ENCODE measurements around the gene HTRA3. TPM values are rescaled to one million over a fixed set of nuclear protein-coding genes. Genes with fewer than 3 reads are reported as not detected.

Gene HTRA3
- polyA plus RNA-seq, 1 experiment, result 16.3 TPM

GRCh38 chr4:8293131-8293975, 23.8 kb downstream of the HTRA3 start:
- Histone ChIP-seq H3K27ac (ENCODE audit: low read depth, low read length) (no peak overlapping the region), H3K4me3 (ENCODE audit: low read depth, low read length) (no peak overlapping the region), H3K27me3 (ENCODE audit: control insufficient read depth, insufficient read depth, low read length) (no peaks in the 10 kb centered on the region), H3K9me3 (ENCODE audit: control insufficient read depth, insufficient read depth, low read length) (no peaks in the 10 kb centered on the region; the same call in 1 of the 2 replicates)
- no peak for DNase-seq (ENCODE audit: low read depth, low spot score)
- CTCF ChIA-PET, result no interaction called here
- TF ChIP-seq, protein P1, sequence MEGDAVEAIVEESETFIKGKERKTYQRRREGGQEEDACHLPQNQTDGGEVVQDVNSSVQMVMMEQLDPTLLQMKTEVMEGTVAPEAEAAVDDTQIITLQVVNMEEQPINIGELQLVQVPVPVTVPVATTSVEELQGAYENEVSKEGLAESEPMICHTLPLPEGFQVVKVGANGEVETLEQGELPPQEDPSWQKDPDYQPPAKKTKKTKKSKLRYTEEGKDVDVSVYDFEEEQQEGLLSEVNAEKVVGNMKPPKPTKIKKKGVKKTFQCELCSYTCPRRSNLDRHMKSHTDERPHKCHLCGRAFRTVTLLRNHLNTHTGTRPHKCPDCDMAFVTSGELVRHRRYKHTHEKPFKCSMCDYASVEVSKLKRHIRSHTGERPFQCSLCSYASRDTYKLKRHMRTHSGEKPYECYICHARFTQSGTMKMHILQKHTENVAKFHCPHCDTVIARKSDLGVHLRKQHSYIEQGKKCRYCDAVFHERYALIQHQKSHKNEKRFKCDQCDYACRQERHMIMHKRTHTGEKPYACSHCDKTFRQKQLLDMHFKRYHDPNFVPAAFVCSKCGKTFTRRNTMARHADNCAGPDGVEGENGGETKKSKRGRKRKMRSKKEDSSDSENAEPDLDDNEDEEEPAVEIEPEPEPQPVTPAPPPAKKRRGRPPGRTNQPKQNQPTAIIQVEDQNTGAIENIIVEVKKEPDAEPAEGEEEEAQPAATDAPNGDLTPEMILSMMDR (IDR thresholded peaks at IDR 0.05; ENCODE audit: low read depth, low read length), result no peak
- POLR2A ChIA-PET, result no interaction called here

GRCh38 chr4:8294036-8294435, 24.5 kb downstream of the HTRA3 start:
- Histone ChIP-seq H3K4me3 (ENCODE audit: low read depth, low read length) (no peak overlapping the region), H3K27ac (ENCODE audit: low read depth, low read length) (no peak overlapping the region), H3K9me3 (ENCODE audit: control insufficient read depth, insufficient read depth, low read length) (no peaks in the 10 kb centered on the region; the same call in 1 of the 2 replicates), H3K27me3 (ENCODE audit: control insufficient read depth, insufficient read depth, low read length) (no peaks in the 10 kb centered on the region)
- CTCF ChIA-PET, result no interaction called here
- DNase-seq (ENCODE audit: low read depth, low spot score), result no peak
- TF ChIP-seq, protein P1 (IDR thresholded peaks at IDR 0.05; ENCODE audit: low read depth, low read length), result no peak
- POLR2A ChIA-PET, result interaction anchor here (0.7 kb wide), 1 partner anchor 16 kb away, joined by 5 read pairs; no protein-coding TSS in a partner anchor

DNA sequence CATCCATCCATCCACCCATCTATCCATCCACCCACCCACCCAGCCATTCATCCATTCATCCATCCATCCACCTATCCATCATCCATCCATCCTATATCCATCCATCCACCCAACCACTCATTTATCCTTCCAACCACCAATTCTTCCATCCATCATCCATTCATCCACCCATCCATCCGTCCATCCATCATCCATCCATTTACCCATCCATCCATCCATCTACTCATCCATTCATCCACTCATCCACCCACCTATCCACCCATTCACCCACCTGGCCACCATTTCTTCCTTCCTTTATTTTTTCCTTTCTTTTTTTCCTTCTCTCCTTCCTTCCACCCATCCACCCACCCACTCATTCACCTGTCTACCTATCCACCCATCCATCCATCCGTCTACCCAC, 25.2 kb downstream of the HTRA3 start:
- no peak overlapping the region for H3K27ac ChIP-seq (ENCODE audit: low read depth, low read length)
- ChIA-PET CTCF (no interaction called here), POLR2A (no interaction called here)
- TF ChIP-seq, protein P1 (IDR thresholded peaks at IDR 0.05; ENCODE audit: low read depth, low read length), result no peak
- DNase-seq (ENCODE audit: low read depth, low spot score), result no peak
- no peak overlapping the region for H3K4me3 ChIP-seq (ENCODE audit: low read depth, low read length)
- H3K27me3 ChIP-seq (ENCODE audit: control insufficient read depth, insufficient read depth, low read length), result no peaks in the 10 kb centered on the region
- H3K9me3 ChIP-seq (ENCODE audit: control insufficient read depth, insufficient read depth, low read length), result no peaks in the 10 kb centered on the region; the same call in 1 of the 2 replicates

GRCh38 chr4:8295471-8295870, 25.9 kb downstream of the HTRA3 start:
- Histone ChIP-seq H3K4me3 (ENCODE audit: low read depth, low read length) (no peak overlapping the region), H3K9me3 (ENCODE audit: control insufficient read depth, insufficient read depth, low read length) (no peaks in the 10 kb centered on the region; the same call in 1 of the 2 replicates), H3K27ac (ENCODE audit: low read depth, low read length) (no peak overlapping the region), H3K27me3 (ENCODE audit: control insufficient read depth, insufficient read depth, low read length) (no peaks in the 10 kb centered on the region)
- ChIA-PET POLR2A (no interaction called here), CTCF (interaction anchor here (1.1 kb wide), 1 partner anchor 19 kb away, joined by 3 read pairs; no protein-coding TSS in a partner anchor)
- TF ChIP-seq, protein P1 (IDR thresholded peaks at IDR 0.05; ENCODE audit: low read depth, low read length), result no peak
- DNase-seq (ENCODE audit: low read depth, low spot score), result no peak

DNA sequence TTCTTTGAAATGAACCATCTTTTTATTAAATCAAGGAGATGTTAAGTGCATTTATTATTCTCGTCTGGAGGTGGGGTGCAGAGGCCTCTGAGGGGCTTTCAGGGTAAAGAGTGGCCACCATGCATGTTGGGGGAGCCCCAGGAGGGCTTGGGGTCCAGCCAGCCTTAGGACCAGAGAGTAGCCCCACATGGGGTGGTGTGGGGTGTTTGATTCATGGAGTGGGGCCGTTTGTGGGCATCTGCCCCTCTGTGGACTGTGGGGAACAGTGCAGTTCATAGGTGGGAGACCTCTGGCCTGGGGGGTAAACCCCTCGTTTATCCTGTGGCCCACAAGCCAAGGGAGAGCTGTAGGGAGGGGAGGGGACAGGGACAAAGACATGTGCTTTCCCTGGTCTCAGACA, 26.9 kb downstream of the HTRA3 start:
- Histone ChIP-seq H3K27me3 (ENCODE audit: control insufficient read depth, insufficient read depth, low read length) (no peaks in the 10 kb centered on the region), H3K4me3 (ENCODE audit: low read depth, low read length) (no peak overlapping the region), H3K9me3 (ENCODE audit: control insufficient read depth, insufficient read depth, low read length) (no peaks in the 10 kb centered on the region; the same call in 1 of the 2 replicates), H3K27ac (ENCODE audit: low read depth, low read length) (no peak overlapping the region)
- ChIA-PET CTCF (interaction anchor here (1.1 kb wide), 1 partner anchor 20 kb away, joined by 3 read pairs; no protein-coding TSS in a partner anchor), POLR2A (no interaction called here)
- TF ChIP-seq, protein P1 (IDR thresholded peaks at IDR 0.05; ENCODE audit: low read depth, low read length), result no peak
- no peak for DNase-seq (ENCODE audit: low read depth, low spot score)
